ENCODE data around the gene ODF4.

Gene ODF4

DNA sequence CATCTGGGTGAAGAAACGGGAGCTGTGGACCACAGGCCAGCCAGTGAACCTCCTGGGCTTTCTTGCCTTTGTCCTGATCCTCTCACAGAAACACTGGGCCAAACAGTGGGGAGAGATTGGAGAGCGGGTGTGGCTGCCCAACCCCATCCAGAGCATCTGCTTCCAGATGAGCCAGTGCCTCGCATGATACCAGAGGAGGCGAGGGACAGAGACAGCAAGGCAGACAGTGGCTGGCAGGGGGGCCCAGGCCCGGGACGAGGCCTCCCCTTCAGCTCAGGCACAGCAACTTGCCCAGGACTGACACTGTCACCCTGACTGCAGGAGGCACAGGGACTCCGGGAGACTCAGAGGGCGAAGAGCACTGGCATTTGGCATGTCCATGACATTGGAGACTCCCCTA lies 17.6 kb upstream of the ODF4 start:
- Histone ChIP-seq H3K36me3 (ENCODE audit: insufficient read depth) (no peaks in the 10 kb centered on the region), H2AFZ (ENCODE audit: low read depth) (no peak overlapping the region)

DNA sequence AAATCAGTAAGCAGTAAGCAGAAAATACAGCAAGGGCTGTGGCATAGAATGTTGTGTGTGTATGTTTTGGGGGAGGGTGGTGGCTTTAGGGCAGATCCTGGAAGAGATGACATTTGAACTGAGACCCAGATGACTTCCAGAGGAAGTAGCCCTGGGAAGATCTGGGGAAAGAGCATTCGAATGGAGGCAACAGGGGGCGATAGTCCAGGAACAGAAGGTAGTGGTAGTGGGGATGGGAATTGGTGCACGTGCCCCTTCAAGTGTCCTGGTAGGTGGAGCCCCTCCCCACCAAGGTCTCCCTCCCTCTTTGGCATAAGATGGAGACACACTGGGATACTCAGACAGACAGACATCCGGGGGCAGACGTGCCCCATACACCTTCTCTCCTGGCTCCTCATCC lies 15.5 kb upstream of the ODF4 start:
- no peaks in the 10 kb centered on the region for H3K79me2 ChIP-seq (ENCODE audit: insufficient read depth, low read depth)
- no peak overlapping the region for H3K4me3 ChIP-seq (IDR thresholded peaks at IDR 0.05; ENCODE audit: insufficient read depth, low read depth, low read length)
- H3K27ac ChIP-seq: no peak overlapping the region
- H2AFZ ChIP-seq (ENCODE audit: low read depth): no peak overlapping the region
- H3K9ac ChIP-seq: no peak overlapping the region
- TF ChIP-seq, protein P1, sequence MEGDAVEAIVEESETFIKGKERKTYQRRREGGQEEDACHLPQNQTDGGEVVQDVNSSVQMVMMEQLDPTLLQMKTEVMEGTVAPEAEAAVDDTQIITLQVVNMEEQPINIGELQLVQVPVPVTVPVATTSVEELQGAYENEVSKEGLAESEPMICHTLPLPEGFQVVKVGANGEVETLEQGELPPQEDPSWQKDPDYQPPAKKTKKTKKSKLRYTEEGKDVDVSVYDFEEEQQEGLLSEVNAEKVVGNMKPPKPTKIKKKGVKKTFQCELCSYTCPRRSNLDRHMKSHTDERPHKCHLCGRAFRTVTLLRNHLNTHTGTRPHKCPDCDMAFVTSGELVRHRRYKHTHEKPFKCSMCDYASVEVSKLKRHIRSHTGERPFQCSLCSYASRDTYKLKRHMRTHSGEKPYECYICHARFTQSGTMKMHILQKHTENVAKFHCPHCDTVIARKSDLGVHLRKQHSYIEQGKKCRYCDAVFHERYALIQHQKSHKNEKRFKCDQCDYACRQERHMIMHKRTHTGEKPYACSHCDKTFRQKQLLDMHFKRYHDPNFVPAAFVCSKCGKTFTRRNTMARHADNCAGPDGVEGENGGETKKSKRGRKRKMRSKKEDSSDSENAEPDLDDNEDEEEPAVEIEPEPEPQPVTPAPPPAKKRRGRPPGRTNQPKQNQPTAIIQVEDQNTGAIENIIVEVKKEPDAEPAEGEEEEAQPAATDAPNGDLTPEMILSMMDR (conservative IDR thresholded peaks at IDR 0.05; ENCODE audit: low read depth, low read length): no peak
- no peaks in the 10 kb centered on the region for H3K36me3 ChIP-seq (ENCODE audit: insufficient read depth)
- no peaks in the 10 kb centered on the region for H3K27me3 ChIP-seq (ENCODE audit: insufficient read depth, low read depth)
- no peak overlapping the region for H3K4me2 ChIP-seq
- no peaks in the 10 kb centered on the region for H4K20me1 ChIP-seq (ENCODE audit: insufficient read depth)
- H3K4me1 ChIP-seq (ENCODE audit: low read depth, poor library complexity, severe bottlenecking): no peaks in the 10 kb centered on the region

More for the DNA sequence above, 17.6 kb upstream of the ODF4 start:
- Histone ChIP-seq H3K4me3 (IDR thresholded peaks at IDR 0.05; ENCODE audit: insufficient read depth, low read depth, low read length) (no peak overlapping the region), H3K4me2 (no peak overlapping the region), H3K9ac (no peak overlapping the region), H3K27ac (no peak overlapping the region), H3K4me1 (ENCODE audit: low read depth, poor library complexity, severe bottlenecking) (no peaks in the 10 kb centered on the region), H3K27me3 (ENCODE audit: insufficient read depth, low read depth) (no peaks in the 10 kb centered on the region), H3K79me2 (ENCODE audit: insufficient read depth, low read depth) (no peaks in the 10 kb centered on the region), H4K20me1 (ENCODE audit: insufficient read depth) (no peaks in the 10 kb centered on the region)
- TF ChIP-seq, protein P1 (conservative IDR thresholded peaks at IDR 0.05; ENCODE audit: low read depth, low read length): no peak

DNA sequence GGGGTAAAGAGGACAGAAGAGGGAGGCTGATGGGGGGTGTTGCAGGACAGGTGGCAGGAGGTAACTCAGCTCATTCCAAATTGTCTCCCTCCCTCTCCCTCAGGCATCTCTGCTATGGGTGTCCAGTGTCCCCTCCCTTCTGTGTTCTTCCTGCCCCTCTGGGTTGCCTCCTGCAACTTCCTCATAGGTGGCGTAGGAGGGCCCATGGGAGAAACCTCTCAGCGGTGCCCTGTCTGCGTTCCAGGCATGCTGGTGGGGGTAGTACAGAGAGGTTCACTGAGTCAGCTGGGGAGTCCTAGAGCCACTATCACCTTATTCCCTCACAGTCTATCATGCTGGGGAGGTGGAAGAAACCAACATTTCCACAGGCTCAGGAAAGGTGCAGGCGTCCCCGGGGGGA lies 14.7 kb upstream of the ODF4 start:
- TF ChIP-seq, protein P1 (conservative IDR thresholded peaks at IDR 0.05; ENCODE audit: low read depth, low read length): no peak
- Histone ChIP-seq H3K9ac (no peak overlapping the region), H3K36me3 (ENCODE audit: insufficient read depth) (no peaks in the 10 kb centered on the region), H3K4me3 (IDR thresholded peaks at IDR 0.05; ENCODE audit: insufficient read depth, low read depth, low read length) (no peak overlapping the region), H4K20me1 (ENCODE audit: insufficient read depth) (no peaks in the 10 kb centered on the region), H3K4me1 (ENCODE audit: low read depth, poor library complexity, severe bottlenecking) (no peaks in the 10 kb centered on the region), H3K79me2 (ENCODE audit: insufficient read depth, low read depth) (no peaks in the 10 kb centered on the region), H3K27ac (no peak overlapping the region), H2AFZ (ENCODE audit: low read depth) (no peak overlapping the region), H3K4me2 (no peak overlapping the region), H3K27me3 (ENCODE audit: insufficient read depth, low read depth) (no peaks in the 10 kb centered on the region)

DNA sequence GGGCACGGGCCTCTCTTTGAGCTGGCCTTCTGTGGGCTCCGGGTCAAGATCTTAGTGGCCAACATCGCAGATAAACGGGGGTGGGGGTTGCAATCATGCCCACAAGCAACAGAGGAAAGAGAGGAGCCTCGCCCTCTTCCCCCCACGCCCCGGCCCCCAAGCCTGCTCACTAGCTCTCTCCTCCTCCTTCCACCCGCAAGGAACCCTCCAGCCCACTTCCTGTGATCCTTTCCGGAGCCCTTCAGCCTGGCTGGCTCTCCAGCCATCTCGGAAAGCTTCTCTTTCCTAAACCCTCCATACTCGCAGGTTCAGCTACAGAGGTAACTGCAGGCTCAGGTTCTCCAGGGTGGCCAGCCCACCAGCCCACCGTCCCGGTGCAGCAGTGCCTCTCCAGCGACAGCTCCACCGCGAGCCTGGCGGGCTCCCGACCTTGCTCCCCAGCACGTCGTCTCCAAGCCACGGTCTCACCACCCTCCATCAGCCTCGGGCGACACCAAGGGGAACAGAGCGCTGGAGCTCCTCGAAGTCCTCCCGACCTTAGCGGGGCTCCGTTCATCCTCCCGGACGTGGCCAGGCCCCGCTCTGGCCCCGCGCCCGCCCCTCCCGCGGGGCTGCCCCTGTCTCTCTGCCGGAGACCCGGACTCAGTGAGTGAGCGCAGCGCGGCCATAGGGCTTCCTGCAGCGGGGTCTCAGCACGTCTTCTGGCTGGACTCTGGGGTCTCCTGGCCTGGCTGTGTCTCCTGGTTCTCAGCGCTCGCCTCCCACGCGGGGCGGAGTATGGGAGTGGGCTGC lies 12.9 kb upstream of the ODF4 start:
- Histone ChIP-seq H3K4me2 (no peak overlapping the region), H4K20me1 (ENCODE audit: insufficient read depth) (no peaks in the 10 kb centered on the region), H3K4me3 (IDR thresholded peaks at IDR 0.05; ENCODE audit: insufficient read depth, low read depth, low read length) (no peak overlapping the region), H3K27me3 (ENCODE audit: insufficient read depth, low read depth) (no peaks in the 10 kb centered on the region), H3K79me2 (ENCODE audit: insufficient read depth, low read depth) (no peaks in the 10 kb centered on the region), H3K27ac (no peak overlapping the region), H3K4me1 (ENCODE audit: low read depth, poor library complexity, severe bottlenecking) (no peaks in the 10 kb centered on the region), H2AFZ (ENCODE audit: low read depth) (no peak overlapping the region), H3K36me3 (ENCODE audit: insufficient read depth) (no peaks in the 10 kb centered on the region), H3K9ac (no peak overlapping the region)
- TF ChIP-seq, protein P1 (conservative IDR thresholded peaks at IDR 0.05; ENCODE audit: low read depth, low read length): no peak
